ENCODE data around the gene FMO5. TPM values are rescaled to one million over a fixed set of nuclear protein-coding genes. Genes with fewer than 3 reads are reported as not detected.
A peak's percentile ranks its signal among the peaks of the same experiment; 100 is the strongest.

Gene FMO5
- total and polyA plus RNA-seq, 10 of the 15 experiments (the other 5 are each of a cell fraction or from before 2014, with no cell fraction given): 0.05 to 0.58 (median 0.19) TPM

GRCh38 chr1:147242449-147243227, 17.5 kb upstream of the FMO5 start, which contains the start of gene CHD1L (continued):
- no peak for TF ChIP-seq CUX1 (IDR thresholded peaks at IDR 0.05; ENCODE audit: insufficient replicate concordance, low read depth, low read length)
- peak; percentile 39 for TF ChIP-seq NRF1 (conservative IDR thresholded peaks at IDR 0.05; ENCODE audit: low read depth, low read length)
- TF ChIP-seq CEBPZ (IDR thresholded peaks at IDR 0.05; ENCODE audit: low read depth, low read length): no peak
- TF ChIP-seq POLR2AphosphoS5 (IDR thresholded peaks at IDR 0.05; ENCODE audit: low read length): peak; percentile 67
- 0 out of 4 replicates have a peak, but pooled peaks of 1 of the 2 experiments have one; percentile 32 for TF ChIP-seq EP300 (IDR thresholded peaks at IDR 0.05; ENCODE audit: borderline replicate concordance in 1 of 2, control insufficient read depth in 1 of 2, low read depth in 2 of 2, low read length in 2 of 2)
- peak; percentile 93 for TF ChIP-seq GATAD2B (conservative IDR thresholded peaks at IDR 0.05; ENCODE audit: low read depth)
- no peak for TF ChIP-seq FOS (IDR thresholded peaks at IDR 0.05; ENCODE audit: borderline replicate concordance, extremely low read depth, insufficient read length)
- TF ChIP-seq POU2F2 (IDR thresholded peaks at IDR 0.05; ENCODE audit: borderline replicate concordance, low read depth, low read length): peak; percentile 62; the same call in 2 of the 3 replicates
- TF ChIP-seq ZNF274 (IDR thresholded peaks at IDR 0.05; ENCODE audit: insufficient read depth, insufficient read length): no peak
- no peak for TF ChIP-seq SMAD1 (IDR thresholded peaks at IDR 0.05; ENCODE audit: low read depth, partially characterized antibody)
- TF ChIP-seq RCOR1 (conservative IDR thresholded peaks at IDR 0.05; ENCODE audit: low read depth, low read length): no peak
- TF ChIP-seq SPI1 (IDR thresholded peaks at IDR 0.05; ENCODE audit: borderline replicate concordance, insufficient read depth, low read depth, low read length): no peak; the same call in 1 of the 2 replicates
- no peak for TF ChIP-seq SUZ12 (IDR thresholded peaks at IDR 0.05; ENCODE audit: unreplicated experiment)
- TF ChIP-seq, protein P1, sequence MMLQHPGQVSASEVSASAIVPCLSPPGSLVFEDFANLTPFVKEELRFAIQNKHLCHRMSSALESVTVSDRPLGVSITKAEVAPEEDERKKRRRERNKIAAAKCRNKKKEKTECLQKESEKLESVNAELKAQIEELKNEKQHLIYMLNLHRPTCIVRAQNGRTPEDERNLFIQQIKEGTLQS (IDR thresholded peaks at IDR 0.05; ENCODE audit: borderline replicate concordance, extremely low read depth, low read depth, low read length): no peak
- TF ChIP-seq ZBTB33 (IDR thresholded peaks at IDR 0.05): no peak
- TF ChIP-seq NFXL1 (IDR thresholded peaks at IDR 0.05; ENCODE audit: borderline replicate concordance): no peak; the same call in 1 of the 2 replicates

Data from GM12878 (cell line).